Testis (tissue), 3 donors: Measurements from ENCODE around the gene GATA5. TPM values are rescaled to one million over a fixed set of nuclear protein-coding genes. Genes with fewer than 3 reads are reported as not detected.

ENCODE experiments used
- DNase-seq: peaks from one replicate; pipeline ENCODE4 v3.0.0-alpha.2; 2019
- H3K27ac ChIP-seq, 2 donors: fragments of 200-600 bp; sonication (generic); one replicate each; pipeline ENCODE4 v1.5.1; 2019
- H3K27me3 ChIP-seq: fragments of 200-600 bp; sonication (generic); one replicate; pipeline ENCODE4 v1.5.1; 2019
- H3K36me3 ChIP-seq: fragments of 200-600 bp; sonication (generic); one replicate; pipeline ENCODE4 v1.5.1; 2017; ENCODE audit warnings: low read depth; ENCODE audit errors: missing control alignments
- H3K4me1 ChIP-seq: fragments of 200-600 bp; sonication (generic); one replicate; pipeline ENCODE4 v1.5.1; 2019
- H3K4me3 ChIP-seq, 2 donors: fragments of 200-600 bp; sonication (generic); one replicate each; pipeline ENCODE4 v1.5.1; 2017 to 2019
- H3K9me3 ChIP-seq: fragments of 200-600 bp; sonication (generic); one replicate; pipeline ENCODE4 v1.5.1; 2017
- CTCF ChIP-seq, 3 experiments: fragments of 450-650 bp in 2 of 3; fragments of 200-600 bp in 1 of 3; sonication (generic) in 1 of 3; IDR thresholded peaks; one replicate each; pipeline ENCODE4 v1.5.1; 2016 to 2019; ENCODE audit warnings: antibody characterized with exemption in 3 of 3, mild to moderate bottlenecking in 2 of 3, moderate library complexity in 1 of 3
- POLR2A ChIP-seq: fragments of 450-650 bp; IDR thresholded peaks from one replicate; pipeline ENCODE4 v1.6.1; 2017; ENCODE audit warnings: antibody characterized with exemption, mild to moderate bottlenecking, moderate library complexity
- WGBS, 2 donors: methylation state at CpG; one replicate each; pipeline ENCODE4 v1.1.5; 2018; 5-methylcytosine and 5-hydroxymethylcytosine counted together
- intact Hi-C: fragments of 100-400 bp; cut with DNase I; formaldehyde crosslinking; loops from one replicate; pipeline ENCODE4 v1.15.1; 2023; ENCODE audit warnings: low total_unique reads
- polyA plus RNA-seq: library from polyadenylated mRNA; stranded (reverse); fragments of 350-450 nt; fragmentation: Illumina TruSeq; extraction: RNeasy Lipid Tissue Mini Kit (QIAGEN cat#74804); gene quantifications from one replicate; pipeline ENCODE4 v1.2.3, GENCODE V29; 2014; ENCODE audit warnings: low read depth, low replicate concordance; ENCODE audit not compliant: insufficient read depth
- total RNA-seq, 2 donors: library from RNA; depleted of rRNA; stranded (reverse); fragments of >200 nt; gene quantifications; one replicate each; pipeline ENCODE4 v1.2.3, GENCODE V29; 2016

Gene GATA5
- total and polyA plus RNA-seq, 3 donors from 2014 or later = 19.0 to 70.6 (median 54.5) TPM

DNA sequence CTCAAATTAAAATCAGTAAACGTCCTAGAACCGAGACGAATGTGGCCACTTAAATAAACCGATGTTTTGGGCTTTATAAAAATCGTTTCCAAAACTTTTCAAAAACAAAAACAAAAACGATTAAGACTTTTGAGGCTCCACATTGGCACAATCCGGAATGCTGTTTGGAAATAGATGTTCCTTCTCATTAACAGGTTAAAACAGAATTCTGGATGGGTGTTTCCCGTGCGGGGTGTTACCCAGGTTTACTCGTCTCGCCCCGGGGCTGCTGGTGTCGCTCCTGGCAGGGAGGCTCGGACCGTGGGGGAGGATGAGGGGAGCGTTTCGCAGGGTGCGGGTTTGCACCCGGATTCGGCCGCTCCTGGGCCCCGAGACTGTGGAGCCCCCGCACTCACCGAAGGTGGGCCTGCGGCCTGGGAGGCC lies 1.2 kb downstream of the GATA5 start:
- H3K4me1 ChIP-seq = peaks cover 5% of the 10 kb centered on the region
- WGBS, 2 donors = 10 to 11% methylated on average over 9 to 25 of the region's 25 CpGs
- H3K27ac ChIP-seq = peak overlapping the region; percentile 24 to 55
- no peaks in the 10 kb centered on the region for H3K36me3 ChIP-seq
- intact Hi-C loops = no loop called here
- peak overlapping the region; percentile 41 to 70 for H3K4me3 ChIP-seq
- no peaks in the 10 kb centered on the region for H3K9me3 ChIP-seq
- no peak for DNase-seq
- no peaks in the 10 kb centered on the region for H3K27me3 ChIP-seq
- TF ChIP-seq CTCF (IDR thresholded peaks at IDR 0.05) (no peak), POLR2A (no peak)

DNA sequence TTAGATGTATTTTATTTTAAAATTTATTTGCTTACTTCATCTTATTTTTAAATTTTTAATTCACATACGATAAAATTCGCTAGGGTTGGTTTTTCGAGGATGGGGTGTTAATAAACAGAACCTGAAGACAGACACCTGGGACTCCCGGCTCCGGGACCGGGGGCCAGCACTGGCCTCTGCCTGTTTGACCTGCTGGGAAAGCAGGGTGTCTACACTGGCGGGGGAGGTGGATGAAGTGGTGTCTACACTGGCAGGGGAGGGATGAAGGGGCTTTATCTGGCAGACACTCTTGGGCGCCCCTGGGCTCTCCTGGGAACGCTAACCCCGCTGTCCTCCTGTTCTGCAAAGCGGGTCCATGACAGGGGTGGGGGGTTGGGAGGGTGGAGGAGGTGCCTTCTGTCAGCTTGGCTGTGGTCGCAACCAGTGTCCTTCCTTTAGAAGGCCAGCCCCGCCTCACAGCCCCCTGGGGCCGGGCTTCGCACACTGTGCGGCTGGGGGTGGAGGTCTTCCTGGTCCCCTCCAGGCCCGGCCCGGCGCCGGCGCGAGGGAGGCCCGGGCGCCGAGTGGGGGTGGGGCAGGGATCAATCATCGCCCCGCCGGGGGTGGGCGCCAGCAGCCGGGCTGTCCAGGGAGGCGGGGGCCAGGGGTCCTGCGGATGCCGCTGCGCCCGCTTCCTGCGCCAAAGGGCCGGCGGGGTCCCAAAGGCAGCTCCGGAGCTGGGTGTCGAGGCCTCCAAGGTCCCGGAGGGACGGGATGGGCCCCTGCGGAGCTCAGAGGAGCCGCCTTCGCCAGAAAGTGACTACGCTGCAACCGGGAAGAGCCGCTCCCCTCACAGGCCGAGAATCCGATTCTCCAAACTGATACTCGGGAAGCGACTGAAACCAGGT lies 1.8 kb downstream of the GATA5 start:
- no peak for DNase-seq
- 27 to 35% methylated on average over 21 to 47 of the region's 52 CpGs for WGBS, 2 donors
- intact Hi-C loops = no loop called here
- Histone ChIP-seq H3K4me3 (peak overlapping the region; percentile 41 to 70), H3K27me3 (no peaks in the 10 kb centered on the region), H3K4me1 (no peaks in the 10 kb centered on the region), H3K36me3 (no peaks in the 10 kb centered on the region), H3K27ac (peak overlapping the region; percentile 24 to 55), H3K9me3 (no peaks in the 10 kb centered on the region)
- no peak for TF ChIP-seq POLR2A
- TF ChIP-seq CTCF (IDR thresholded peaks at IDR 0.05) = no peak

DNA sequence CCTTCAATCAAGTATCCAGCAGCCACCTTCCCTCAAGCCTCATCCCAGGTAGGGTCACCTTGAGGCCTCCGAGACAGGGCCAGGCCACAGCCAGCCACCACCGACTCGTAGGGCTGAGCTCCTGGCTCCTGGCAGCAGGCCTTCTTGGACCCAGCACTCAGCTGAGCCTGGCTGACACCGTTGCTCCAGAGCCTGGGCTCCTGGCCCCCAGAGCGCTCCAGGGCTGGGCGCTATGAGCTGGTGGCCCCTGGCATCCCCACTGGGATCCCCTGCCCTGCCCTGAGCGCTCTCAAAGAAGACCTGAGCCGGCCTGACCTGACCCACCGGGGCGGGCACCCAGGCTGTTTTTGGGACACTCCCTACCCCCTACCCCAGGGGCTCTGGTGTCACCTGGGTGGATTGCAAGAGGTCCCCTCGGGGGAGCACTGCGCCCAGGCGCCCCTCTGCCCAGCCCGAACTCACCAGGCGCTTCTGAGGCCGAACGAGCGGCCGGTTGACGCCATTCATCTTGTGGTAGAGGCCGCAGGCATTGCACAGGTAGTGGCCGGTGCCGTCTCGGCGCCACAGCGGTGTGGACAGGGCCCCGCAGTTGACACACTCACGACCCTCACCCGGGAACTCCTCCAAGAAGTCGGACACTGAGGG lies 2.7 kb downstream of the GATA5 start:
- WGBS, 2 donors = 63 to 66% methylated on average over 21 to 30 of the region's 30 CpGs
- no peaks in the 10 kb centered on the region for H3K27me3 ChIP-seq
- intact Hi-C loops = no loop called here

DNA sequence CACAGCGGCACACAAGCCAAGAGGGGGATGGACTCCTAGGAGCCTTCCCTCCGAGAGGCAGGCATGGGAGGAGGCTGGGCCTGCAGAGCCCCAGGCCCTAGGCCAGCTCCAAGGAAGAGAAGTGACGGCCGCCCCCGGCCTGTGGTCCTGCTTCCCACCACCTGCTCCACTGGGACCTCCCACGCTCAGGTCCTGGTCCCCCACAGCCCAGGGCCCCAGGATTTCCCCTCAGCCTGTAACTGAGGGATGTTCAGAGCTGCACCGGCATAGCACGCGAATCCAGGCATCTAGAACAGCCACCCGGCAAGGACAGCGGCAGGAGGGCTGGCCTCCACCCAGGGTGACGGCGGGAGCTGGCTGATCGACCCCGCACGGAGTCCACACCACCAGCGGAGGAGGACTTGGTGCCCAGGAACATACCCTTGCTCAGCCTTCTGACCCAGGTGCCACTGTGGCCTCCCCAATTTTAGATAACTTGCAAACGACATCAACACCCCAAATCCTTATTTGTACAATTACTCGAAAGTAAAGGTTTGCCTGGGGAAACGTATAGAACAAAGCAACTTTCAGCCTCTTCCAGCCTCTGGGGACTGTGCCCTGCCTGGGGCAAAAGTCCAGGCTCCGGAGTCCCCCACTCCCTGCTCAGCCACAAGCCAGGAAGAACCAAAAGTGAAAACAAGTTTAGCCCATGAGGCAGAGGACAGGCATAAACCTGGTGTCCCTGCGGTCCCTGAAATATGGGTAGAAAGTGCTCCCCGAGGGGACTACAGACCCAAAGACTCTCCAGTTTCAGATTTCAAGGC lies 3.5 kb downstream of the GATA5 start:
- H3K4me1 ChIP-seq = peaks cover 4% of the 10 kb centered on the region
- H3K4me3 ChIP-seq = peak overlapping the region in 1 of 2 donors; percentile 70
- H3K9me3 ChIP-seq = no peaks in the 10 kb centered on the region
- 67 to 81% methylated on average over 14 to 23 of the region's 23 CpGs for WGBS, 2 donors
- H3K27me3 ChIP-seq = no peaks in the 10 kb centered on the region
- H3K36me3 ChIP-seq = no peaks in the 10 kb centered on the region
- no peak overlapping the region for H3K27ac ChIP-seq
- no peak for TF ChIP-seq POLR2A
- TF ChIP-seq CTCF (IDR thresholded peaks at IDR 0.05) = no peak
- intact Hi-C loops = no loop called here
- DNase-seq = no peak

More for the DNA sequence above, 2.7 kb downstream of the GATA5 start:
- no peak for DNase-seq
- Histone ChIP-seq H3K27ac (peak overlapping the region in 1 of 2 donors; percentile 50), H3K36me3 (no peaks in the 10 kb centered on the region), H3K9me3 (no peaks in the 10 kb centered on the region), H3K4me3 (peak overlapping the region in 1 of 2 donors; percentile 70), H3K4me1 (no peaks in the 10 kb centered on the region)
- TF ChIP-seq POLR2A = no peak
- no peak for TF ChIP-seq CTCF (IDR thresholded peaks at IDR 0.05)
